GM12872 (cell line): ENCODE results near the gene B3GNT8.

Experiments
- TF ChIP-seq, protein P1 (sequence below): IDR thresholded peaks from 3 replicates; pipeline ENCODE4 v1.5.1; 2011; ENCODE audit warnings: low read depth, mild to moderate bottlenecking, low read length, moderate library complexity; ENCODE audit not compliant: insufficient read depth

The B3GNT8 gene

DNA sequence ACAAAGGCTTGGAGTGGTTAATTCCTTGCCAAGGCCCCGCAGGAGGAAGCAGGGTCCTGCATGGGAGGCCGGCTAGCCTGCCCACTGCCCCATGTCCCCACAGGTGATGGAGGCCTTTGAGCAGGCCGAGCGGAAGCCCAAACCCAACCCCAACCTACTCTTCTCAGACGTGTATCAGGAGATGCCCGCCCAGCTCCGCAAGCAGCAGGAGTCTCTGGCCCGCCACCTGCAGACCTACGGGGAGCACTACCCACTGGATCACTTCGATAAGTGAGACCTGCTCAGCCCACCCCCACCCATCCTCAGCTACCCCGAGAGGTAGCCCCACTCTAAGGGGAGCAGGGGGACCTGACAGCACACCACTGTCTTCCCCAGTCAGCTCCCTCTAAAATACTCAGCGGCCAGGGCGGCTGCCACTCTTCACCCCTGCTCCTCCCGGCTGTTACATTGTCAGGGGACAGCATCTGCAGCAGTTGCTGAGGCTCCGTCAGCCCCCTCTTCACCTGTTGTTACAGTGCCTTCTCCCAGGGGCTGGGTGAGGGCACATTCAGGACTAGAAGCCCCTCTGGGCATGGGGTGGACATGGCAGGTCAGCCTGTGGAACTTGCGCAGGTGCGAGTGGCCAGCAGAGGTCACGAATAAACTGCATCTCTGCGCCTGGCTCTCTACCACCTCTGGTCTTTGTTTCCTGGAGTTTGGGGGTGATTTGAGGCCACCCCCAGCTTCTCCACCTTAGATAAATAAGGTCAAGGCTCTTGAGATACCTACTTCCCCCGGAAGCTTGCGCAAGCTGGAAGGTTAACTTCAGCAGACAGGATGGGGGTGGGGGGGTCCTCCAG, 2.6 kb downstream of the B3GNT8 start:
- TF ChIP-seq, protein P1, sequence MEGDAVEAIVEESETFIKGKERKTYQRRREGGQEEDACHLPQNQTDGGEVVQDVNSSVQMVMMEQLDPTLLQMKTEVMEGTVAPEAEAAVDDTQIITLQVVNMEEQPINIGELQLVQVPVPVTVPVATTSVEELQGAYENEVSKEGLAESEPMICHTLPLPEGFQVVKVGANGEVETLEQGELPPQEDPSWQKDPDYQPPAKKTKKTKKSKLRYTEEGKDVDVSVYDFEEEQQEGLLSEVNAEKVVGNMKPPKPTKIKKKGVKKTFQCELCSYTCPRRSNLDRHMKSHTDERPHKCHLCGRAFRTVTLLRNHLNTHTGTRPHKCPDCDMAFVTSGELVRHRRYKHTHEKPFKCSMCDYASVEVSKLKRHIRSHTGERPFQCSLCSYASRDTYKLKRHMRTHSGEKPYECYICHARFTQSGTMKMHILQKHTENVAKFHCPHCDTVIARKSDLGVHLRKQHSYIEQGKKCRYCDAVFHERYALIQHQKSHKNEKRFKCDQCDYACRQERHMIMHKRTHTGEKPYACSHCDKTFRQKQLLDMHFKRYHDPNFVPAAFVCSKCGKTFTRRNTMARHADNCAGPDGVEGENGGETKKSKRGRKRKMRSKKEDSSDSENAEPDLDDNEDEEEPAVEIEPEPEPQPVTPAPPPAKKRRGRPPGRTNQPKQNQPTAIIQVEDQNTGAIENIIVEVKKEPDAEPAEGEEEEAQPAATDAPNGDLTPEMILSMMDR: no peak

DNA sequence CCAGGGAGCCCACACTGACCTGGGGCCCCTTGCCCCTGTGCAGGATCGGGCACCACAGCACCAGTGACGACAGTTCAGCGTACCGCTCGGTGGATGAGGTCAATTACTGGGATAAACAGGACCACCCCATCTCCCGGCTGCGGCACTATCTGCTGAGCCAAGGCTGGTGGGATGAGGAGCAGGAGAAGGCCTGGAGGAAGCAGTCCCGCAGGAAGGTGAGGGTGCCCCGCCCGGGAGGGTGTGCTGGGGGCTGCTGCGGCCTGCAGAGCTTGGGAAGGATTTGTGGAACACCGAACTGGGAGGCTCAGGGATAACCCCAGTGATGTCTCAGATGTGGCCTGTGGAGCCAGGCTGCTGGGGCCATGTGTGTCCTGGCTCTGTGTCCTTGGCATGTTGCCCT, 4.2 kb downstream of the B3GNT8 start:
- TF ChIP-seq, protein P1: no peak

DNA sequence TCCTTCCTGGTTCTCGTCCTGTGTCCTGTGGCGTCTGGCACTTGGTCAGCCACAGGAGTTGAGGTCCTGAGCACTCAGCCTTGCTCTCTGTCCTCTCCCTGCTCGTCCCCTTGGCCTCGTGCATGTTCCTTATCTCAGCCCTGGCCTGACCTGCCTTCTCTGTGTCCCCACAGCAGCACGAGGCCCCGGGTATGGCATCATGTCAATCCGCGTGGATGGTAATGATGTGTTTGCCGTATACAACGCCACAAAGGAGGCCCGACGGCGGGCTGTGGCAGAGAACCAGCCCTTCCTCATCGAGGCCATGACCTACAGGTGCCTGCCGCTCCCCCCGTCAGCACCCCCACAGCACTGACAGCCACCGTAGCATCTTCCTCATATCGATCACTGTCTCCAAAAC, 4.7 kb downstream of the B3GNT8 start:
- TF ChIP-seq, protein P1: no peak

DNA sequence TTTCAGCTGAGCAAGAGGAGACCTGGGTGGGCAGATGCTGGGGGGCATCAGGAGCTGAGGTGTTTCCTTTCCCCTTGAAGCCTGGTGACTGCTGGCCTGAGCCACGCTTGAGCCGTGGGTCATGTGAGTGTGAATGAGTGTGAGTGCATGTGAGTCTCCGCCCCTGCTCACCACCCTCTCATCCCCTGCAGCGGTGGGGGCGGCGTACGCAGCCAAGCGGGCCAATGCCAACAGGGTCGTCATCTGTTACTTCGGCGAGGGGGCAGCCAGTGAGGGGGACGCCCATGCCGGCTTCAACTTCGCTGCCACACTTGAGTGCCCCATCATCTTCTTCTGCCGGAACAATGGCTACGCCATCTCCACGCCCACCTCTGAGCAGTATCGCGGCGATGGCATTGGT, 5.2 kb downstream of the B3GNT8 start:
- TF ChIP-seq, protein P1: no peak

DNA sequence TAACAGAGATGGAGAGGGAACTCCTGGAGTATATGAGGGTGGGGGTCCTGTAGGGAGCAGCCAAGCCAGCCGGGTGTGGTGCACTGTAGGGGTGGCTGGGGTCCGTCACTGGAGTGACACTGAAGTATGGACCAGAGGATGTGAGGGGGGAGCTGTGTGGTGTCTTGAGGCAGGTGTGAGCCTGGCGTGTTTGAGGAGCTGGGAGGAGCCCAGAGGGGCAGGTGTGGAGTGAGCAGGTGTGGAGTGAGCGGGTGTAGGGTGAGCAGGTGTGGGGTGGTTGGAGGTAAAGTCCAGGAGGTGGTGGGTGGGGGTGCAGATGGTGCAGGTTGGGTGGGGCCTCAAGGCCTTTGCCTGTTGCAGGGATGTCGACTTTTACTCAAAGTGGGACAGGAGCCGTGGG, 5.9 kb downstream of the B3GNT8 start:
- TF ChIP-seq, protein P1: no peak

DNA sequence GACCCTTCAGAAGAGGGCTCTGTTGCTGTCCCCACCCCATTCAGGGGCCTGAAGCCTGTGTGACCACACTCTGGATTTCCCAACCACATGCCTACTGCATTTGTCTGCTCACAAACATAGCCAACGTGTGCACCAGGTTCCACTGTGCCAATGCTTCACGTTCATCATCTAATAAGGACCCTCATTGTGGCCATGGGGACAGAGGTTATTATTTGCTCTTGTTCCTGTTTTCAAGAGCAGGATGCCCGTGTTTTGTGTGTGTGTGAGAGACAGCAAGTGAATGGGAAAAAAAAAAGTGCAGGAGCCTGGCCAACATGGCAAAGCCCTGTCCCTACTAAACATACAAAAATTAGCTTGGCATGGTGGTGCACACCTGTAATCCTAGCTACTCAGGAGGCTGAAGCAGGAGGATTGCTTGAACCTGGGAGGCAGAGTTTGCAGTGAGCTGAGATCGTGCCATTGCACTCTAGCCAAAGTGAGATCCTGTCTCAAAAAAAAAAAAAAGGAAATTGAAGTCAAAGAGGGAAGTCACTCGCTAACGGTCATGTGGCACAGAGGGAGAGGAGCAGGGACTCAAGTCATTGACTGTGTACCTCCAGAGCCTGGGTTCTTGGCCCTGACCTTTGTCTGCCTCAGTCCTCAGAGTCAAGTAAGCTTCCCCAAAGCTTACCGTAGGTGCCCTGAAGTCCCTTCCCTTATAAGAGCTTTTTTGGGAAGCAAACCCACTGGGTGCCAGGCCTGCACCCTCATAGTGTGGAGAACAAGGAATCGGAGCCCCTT, 6.9 kb downstream of the B3GNT8 start:
- TF ChIP-seq, protein P1: no peak

DNA sequence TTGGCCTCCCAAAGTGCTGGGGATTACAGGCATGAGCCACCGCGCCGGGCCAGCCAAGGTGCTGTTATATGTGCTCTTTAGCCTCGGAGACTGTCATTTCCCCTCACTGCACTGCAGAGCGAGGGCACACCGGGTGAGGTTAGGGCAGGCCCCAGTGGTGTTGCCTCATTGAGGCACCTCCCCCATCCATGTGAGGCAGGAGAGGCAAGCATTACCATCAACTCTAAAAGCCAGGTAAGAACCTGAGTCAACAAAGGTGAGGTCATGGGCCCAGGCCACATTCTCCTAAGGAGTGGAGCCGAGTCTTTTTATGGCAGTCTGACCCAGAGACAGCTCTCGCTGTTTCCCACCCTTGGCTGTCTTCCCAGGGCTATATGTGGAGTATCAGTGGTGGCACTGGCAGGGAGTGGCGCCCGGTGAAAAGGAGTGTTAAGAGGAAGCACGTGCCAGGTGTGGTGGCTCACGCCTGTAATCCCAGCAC, 10.9 kb downstream of the B3GNT8 start:
- TF ChIP-seq, protein P1: no peak
